Measurements from ENCODE around the gene BHLHE40. TPM values are rescaled to one million over a fixed set of nuclear protein-coding genes. Genes with fewer than 3 reads are reported as not detected.

The BHLHE40 gene
- total and polyA plus RNA-seq, 2 of the 4 experiments (the other 2 are of a cell fraction), result 22.8 to 31.8 TPM

DNA sequence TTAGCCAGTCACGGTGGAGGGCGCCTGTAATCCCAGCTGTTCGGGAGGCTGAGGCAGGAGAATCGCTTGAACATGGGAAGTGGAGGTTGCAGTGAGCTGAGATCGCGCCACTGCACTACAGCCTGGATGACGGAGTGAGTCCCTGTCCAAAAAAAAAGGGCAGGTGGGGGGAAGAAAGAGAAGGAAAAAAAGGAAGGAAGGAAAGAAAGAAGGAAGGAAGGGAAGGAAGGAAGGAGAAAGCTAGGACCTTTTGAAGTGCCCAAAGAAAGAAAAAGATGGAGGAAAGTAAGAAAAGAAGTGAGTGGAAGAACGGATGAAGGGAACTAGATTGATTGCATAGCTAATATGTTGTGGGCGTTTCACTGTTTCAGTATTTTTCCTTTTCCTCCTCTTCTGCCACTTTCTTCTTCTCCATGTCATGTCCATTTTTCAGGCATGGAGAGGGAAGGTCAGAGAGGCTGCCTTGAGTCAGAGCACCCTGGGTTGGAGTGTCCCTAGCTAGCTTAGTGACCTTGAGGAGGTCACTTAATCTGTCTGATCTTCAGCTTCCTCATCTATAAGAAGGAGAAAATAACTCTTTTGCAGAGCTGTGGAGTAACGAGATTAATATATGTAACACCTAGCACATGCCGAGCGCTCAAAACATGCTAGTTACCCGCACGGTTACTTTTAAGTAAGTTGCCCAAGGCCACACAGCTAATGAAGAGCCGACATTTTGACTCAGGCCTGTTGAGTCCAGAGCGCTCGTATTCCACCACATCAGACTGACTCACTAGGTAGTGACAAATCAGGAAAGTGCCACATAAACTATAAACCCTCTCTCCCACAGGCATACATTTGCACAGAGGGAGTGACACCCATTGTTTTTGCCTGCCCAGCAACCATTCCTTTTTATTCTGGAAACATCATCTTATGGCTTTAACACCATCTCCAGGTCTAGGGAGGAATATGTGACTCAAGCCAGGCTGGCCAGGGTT is 42.2 kb downstream of the BHLHE40 start:
- H3K4ac ChIP-seq (ENCODE audit: low read depth, low read length), result peak overlapping the region; percentile 97
- intact Hi-C loops (cut with micrococcal nuclease), result no loop called here
- peak overlapping the region; percentile 99 for H2BK120ac ChIP-seq (ENCODE audit: low read depth, low read length)
- no peaks in the 10 kb centered on the region for H3K27me3 ChIP-seq (ENCODE audit: control insufficient read depth, insufficient read depth, low read length)
- no peak overlapping the region for H3K4me3 ChIP-seq (ENCODE audit: insufficient read depth, low read depth, low read length)
- ChIA-PET CTCF (interaction anchor here (0.7 to 1.3 kb wide), 9 partner anchors 10 to 310 kb away, joined by 3 to 8 read pairs (median 3); no protein-coding TSS in a partner anchor), POLR2A (ENCODE audit: unreplicated experiment) (interaction anchor here (0.5 to 1.1 kb wide), 2 partner anchors 36 to 41 kb away, joined by 4 to 5 read pairs; no protein-coding TSS in a partner anchor)
- H3K36me3 ChIP-seq (ENCODE audit: control insufficient read depth, insufficient read depth, low read length), result no peaks in the 10 kb centered on the region
- H3K18ac ChIP-seq (ENCODE audit: low read depth, low read length), result peak overlapping the region; percentile 74; the same call in 1 of the 2 replicates
- peak overlapping the region; percentile 61; the same call in 1 of the 2 replicates for H3K56ac ChIP-seq (ENCODE audit: extremely low read depth, insufficient read depth, low read length)
- H4K8ac ChIP-seq (ENCODE audit: low read depth in 2 of 2, low read length in 2 of 2), result peak overlapping the region; percentile 81 to 84
- in situ Hi-C loops (cut with MboI; ENCODE audit: low sequenced_read_pairs), result loop anchor here (5.0 to 10.0 kb wide), 2 partner anchors 39 to 307 kb away; no protein-coding TSS in a partner anchor
- peaks cover 14% of the 10 kb centered on the region for H3K4me1 ChIP-seq (ENCODE audit: control insufficient read depth, insufficient read depth, low read length)
- peak overlapping the region; percentile 2; the same call in 1 of the 2 replicates for H3K27ac ChIP-seq (ENCODE audit: insufficient read depth, low read length)
- H2AFZ ChIP-seq (replicated peaks; ENCODE audit: low read length, poor library complexity), result peak overlapping the region; percentile 79
- peak overlapping the region; percentile 96 for H2BK5ac ChIP-seq (ENCODE audit: low read depth, low read length, poor library complexity, severe bottlenecking)
- H3K9me1 ChIP-seq (ENCODE audit: insufficient read depth, low read length), result peaks cover 14% of the 10 kb centered on the region
- peak overlapping the region; percentile 97 for H3K14ac ChIP-seq (replicated peaks; ENCODE audit: low read depth, low read length)
- H2AK5ac ChIP-seq (ENCODE audit: low read depth, low read length), result peak overlapping the region; percentile 99
- peak overlapping the region; percentile 97 for H4K91ac ChIP-seq (ENCODE audit: insufficient read depth, low read depth, low read length)
- peak overlapping the region; percentile 65 for H3K23ac ChIP-seq (ENCODE audit: low read depth, low read length)
- no peak overlapping the region; the same call in 1 of the 2 replicates for H3K4me2 ChIP-seq (ENCODE audit: low read depth, low read length)
- peak overlapping the region; percentile 54; the same call in 1 of the 2 replicates for H4K5ac ChIP-seq (ENCODE audit: low read depth, low read length)
- dilution Hi-C loops (cut with HindIII; ENCODE audit: low sequenced_read_pairs, unreplicated experiment), result no loop called here
- peaks cover 0 to 3% of the 10 kb centered on the region in 2 experiments; a peak in 1 of 4 replicates for H3K79me1 ChIP-seq (ENCODE audit: low read depth in 1 of 2, low read length in 2 of 2)
- H2BK20ac ChIP-seq (ENCODE audit: low read depth, low read length), result peak overlapping the region; percentile 98
- no peaks in the 10 kb centered on the region for H3K9me3 ChIP-seq (ENCODE audit: control insufficient read depth, insufficient read depth, low read length)
- H4K20me1 ChIP-seq (ENCODE audit: insufficient read depth, low read length), result no peaks in the 10 kb centered on the region
- BruUV-seq (replicated peaks), result no TSS peak
- 90 to 100% methylated on average over 1 to 9 of the region's 17 CpGs for WGBS, 2 experiments (ENCODE audit: extremely low coverage in 2 of 2, insufficient read length in 1 of 2)
- no peak overlapping the region for H2AK9ac ChIP-seq (replicated peaks; ENCODE audit: low read depth, low read length, poor library complexity)
- ATAC-seq (ENCODE audit: low read depth) (no peak), DNase-seq (peak; percentile 83)
- H3K9ac ChIP-seq (ENCODE audit: low read depth, low read length), result no peak overlapping the region
- TF ChIP-seq RAD21 (IDR thresholded peaks at IDR 0.05; ENCODE audit: low read length) (no peak), MXI1 (IDR thresholded peaks at IDR 0.05; ENCODE audit: borderline replicate concordance, low read depth, low read length) (no peak), SMC3 (IDR thresholded peaks at IDR 0.05; ENCODE audit: low read depth, low read length) (no peak), MAFK (IDR thresholded peaks at IDR 0.05; ENCODE audit: low read depth, low read length) (peak; percentile 20; the same call in 1 of the 2 replicates), CEBPB (IDR thresholded peaks at IDR 0.05; ENCODE audit: low read depth, low read length) (no peak), FOS (IDR thresholded peaks at IDR 0.05; ENCODE audit: low read depth, low read length) (peak; percentile 13; the same call in 1 of the 2 replicates), BHLHE40 (IDR thresholded peaks at IDR 0.05; ENCODE audit: low read depth, low read length) (no peak), POLR2A (IDR thresholded peaks at IDR 0.05; ENCODE audit: low read depth, low read length) (no peak)
- TF ChIP-seq, protein P1, sequence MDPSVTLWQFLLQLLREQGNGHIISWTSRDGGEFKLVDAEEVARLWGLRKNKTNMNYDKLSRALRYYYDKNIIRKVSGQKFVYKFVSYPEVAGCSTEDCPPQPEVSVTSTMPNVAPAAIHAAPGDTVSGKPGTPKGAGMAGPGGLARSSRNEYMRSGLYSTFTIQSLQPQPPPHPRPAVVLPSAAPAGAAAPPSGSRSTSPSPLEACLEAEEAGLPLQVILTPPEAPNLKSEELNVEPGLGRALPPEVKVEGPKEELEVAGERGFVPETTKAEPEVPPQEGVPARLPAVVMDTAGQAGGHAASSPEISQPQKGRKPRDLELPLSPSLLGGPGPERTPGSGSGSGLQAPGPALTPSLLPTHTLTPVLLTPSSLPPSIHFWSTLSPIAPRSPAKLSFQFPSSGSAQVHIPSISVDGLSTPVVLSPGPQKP (IDR thresholded peaks at IDR 0.05; ENCODE audit: borderline replicate concordance, low read depth, low read length), result no peak
- TF ChIP-seq, protein P2, sequence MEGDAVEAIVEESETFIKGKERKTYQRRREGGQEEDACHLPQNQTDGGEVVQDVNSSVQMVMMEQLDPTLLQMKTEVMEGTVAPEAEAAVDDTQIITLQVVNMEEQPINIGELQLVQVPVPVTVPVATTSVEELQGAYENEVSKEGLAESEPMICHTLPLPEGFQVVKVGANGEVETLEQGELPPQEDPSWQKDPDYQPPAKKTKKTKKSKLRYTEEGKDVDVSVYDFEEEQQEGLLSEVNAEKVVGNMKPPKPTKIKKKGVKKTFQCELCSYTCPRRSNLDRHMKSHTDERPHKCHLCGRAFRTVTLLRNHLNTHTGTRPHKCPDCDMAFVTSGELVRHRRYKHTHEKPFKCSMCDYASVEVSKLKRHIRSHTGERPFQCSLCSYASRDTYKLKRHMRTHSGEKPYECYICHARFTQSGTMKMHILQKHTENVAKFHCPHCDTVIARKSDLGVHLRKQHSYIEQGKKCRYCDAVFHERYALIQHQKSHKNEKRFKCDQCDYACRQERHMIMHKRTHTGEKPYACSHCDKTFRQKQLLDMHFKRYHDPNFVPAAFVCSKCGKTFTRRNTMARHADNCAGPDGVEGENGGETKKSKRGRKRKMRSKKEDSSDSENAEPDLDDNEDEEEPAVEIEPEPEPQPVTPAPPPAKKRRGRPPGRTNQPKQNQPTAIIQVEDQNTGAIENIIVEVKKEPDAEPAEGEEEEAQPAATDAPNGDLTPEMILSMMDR (conservative IDR thresholded peaks at IDR 0.05; ENCODE audit: low read depth, low read length), result 0 out of 2 replicates have a peak, but pooled peaks have one; percentile 11
- H2BK15ac ChIP-seq (ENCODE audit: low read depth, low read length), result peak overlapping the region; percentile 99

Data from IMR-90 (cell line).